Retinal pigment epithelial cell (primary cell): ENCODE data around the gene CNOT1.

Experiments
- DNase-seq: peaks from one replicate; pipeline ENCODE4 v3.0.0-alpha.2; 2010; ENCODE audit warnings: low read depth
- H3K4me3 ChIP-seq: 2 replicates; pipeline ENCODE4 v1.5.1; 2011; ENCODE audit warnings: mild to moderate bottlenecking, low read length, control low read depth, moderate library complexity
- CTCF ChIP-seq: conservative IDR thresholded peaks from 2 replicates; pipeline ENCODE4 v1.5.1; 2011; ENCODE audit warnings: low read depth, low read length, control low read depth, inconsistent platforms

CNOT1 gene

GRCh38 chr16:58506241-58507194, 123.1 kb downstream of the CNOT1 start:
- no peak overlapping the region for H3K4me3 ChIP-seq
- peak; percentile 9 for TF ChIP-seq CTCF
- DNase-seq: no peak

GRCh38 chr16:58503863-58504688, 125.5 kb downstream of the CNOT1 start:
- TF ChIP-seq CTCF: no peak
- no peak for DNase-seq
- no peak overlapping the region for H3K4me3 ChIP-seq

GRCh38 chr16:58503166-58503862, 126.3 kb downstream of the CNOT1 start:
- no peak for TF ChIP-seq CTCF
- no peak overlapping the region for H3K4me3 ChIP-seq
- DNase-seq: no peak

GRCh38 chr16:58502217-58502921, 127.3 kb downstream of the CNOT1 start:
- H3K4me3 ChIP-seq: no peak overlapping the region
- no peak for DNase-seq
- TF ChIP-seq CTCF: no peak

GRCh38 chr16:58501242-58502131, 128.1 kb downstream of the CNOT1 start:
- H3K4me3 ChIP-seq: peak overlapping the region; percentile 60
- DNase-seq: no peak
- no peak for TF ChIP-seq CTCF
